ENCODE results near the gene KCNE4.
A peak's percentile ranks its signal among the peaks of the same experiment; 100 is the strongest.

The KCNE4 gene

DNA sequence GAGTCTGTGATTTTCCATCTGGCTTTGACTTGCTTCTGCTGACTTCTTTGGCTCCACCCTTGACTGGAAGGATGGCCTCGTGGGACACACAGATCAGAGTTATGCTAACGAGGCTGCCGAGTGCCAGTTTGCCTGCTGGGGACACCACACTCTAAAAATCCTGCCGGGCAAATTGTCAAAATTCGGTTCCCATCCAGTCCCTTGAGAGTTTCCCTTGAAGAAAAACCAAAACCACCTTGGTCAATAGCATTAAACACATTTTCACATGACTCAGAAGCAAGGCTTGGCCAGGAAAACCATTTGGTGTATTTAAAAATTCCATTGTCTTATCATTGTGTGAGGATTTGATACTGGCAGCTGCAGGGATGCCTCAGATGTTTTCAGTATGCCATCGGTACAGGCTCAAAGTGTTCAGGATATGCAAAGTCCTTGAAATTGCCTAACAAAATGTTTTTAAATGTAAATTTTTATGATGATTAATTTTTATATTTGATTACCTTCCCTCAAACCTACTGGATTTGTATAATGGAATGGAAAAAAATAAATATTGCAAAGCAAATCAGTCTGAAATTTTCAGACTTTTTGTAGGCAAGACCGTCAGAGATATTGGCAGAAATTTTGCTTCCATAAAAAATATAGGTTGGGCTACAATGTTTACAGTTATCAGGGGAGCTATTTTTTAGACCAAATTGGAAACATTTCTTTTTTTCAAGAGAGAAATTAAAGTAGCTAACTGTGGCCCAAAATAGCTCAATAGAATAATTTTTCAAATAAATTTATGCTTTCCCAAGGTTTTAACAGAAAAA, 41.6 kb downstream of the KCNE4 start:
- no peak overlapping the region for H3K9ac ChIP-seq (ENCODE audit: low read length in 5 of 5)
- peak overlapping the region; percentile 19 for H3K27ac ChIP-seq (ENCODE audit: low read depth, low read length)
- H3K27me3 ChIP-seq (ENCODE audit: control insufficient read depth in 5 of 5, insufficient read depth in 4 of 5, low read length in 5 of 5) = peaks cover 0 to 3% (median 0%) of the 10 kb centered on the region in 5 donors
- peak overlapping the region in 2 of 5 donors; percentile 37 for H3K4me3 ChIP-seq (ENCODE audit: low read depth in 1 of 5, low read length in 5 of 5)
- no peaks in the 10 kb centered on the region for H3K36me3 ChIP-seq (ENCODE audit: control insufficient read depth in 5 of 5, insufficient read depth in 5 of 5, low read length in 5 of 5)
- peaks cover 0 to 12% (median 10%) of the 10 kb centered on the region in 5 donors for H3K4me1 ChIP-seq (ENCODE audit: control insufficient read depth in 5 of 5, insufficient read depth in 5 of 5, low read length in 5 of 5)
- H3K9me3 ChIP-seq (ENCODE audit: control insufficient read depth in 5 of 5, low read length in 5 of 5) = no peaks in the 10 kb centered on the region

GRCh38 chr2:223095207-223095606, 43.2 kb downstream of the KCNE4 start:
- H3K4me1 ChIP-seq (ENCODE audit: control insufficient read depth in 5 of 5, insufficient read depth in 5 of 5, low read length in 5 of 5) = peaks cover 2 to 21% (median 18%) of the 10 kb centered on the region in 5 donors
- no peak overlapping the region for H3K27ac ChIP-seq (ENCODE audit: low read depth, low read length)
- no peak overlapping the region for H3K4me3 ChIP-seq (ENCODE audit: low read depth in 1 of 5, low read length in 5 of 5)
- peaks cover 0 to 3% (median 0%) of the 10 kb centered on the region in 5 donors for H3K27me3 ChIP-seq (ENCODE audit: control insufficient read depth in 5 of 5, insufficient read depth in 4 of 5, low read length in 5 of 5)
- H3K36me3 ChIP-seq (ENCODE audit: control insufficient read depth in 5 of 5, insufficient read depth in 5 of 5, low read length in 5 of 5) = no peaks in the 10 kb centered on the region
- no peak overlapping the region for H3K9ac ChIP-seq (ENCODE audit: low read length in 5 of 5)
- no peaks in the 10 kb centered on the region for H3K9me3 ChIP-seq (ENCODE audit: control insufficient read depth in 5 of 5, low read length in 5 of 5)

GRCh38 chr2:223096235-223096970, 44.4 kb downstream of the KCNE4 start:
- peaks cover 2 to 28% (median 25%) of the 10 kb centered on the region in 5 donors for H3K4me1 ChIP-seq (ENCODE audit: control insufficient read depth in 5 of 5, insufficient read depth in 5 of 5, low read length in 5 of 5)
- no peak overlapping the region for H3K27ac ChIP-seq (ENCODE audit: low read depth, low read length)
- H3K4me3 ChIP-seq (ENCODE audit: low read depth in 1 of 5, low read length in 5 of 5) = no peak overlapping the region
- H3K36me3 ChIP-seq (ENCODE audit: control insufficient read depth in 5 of 5, insufficient read depth in 5 of 5, low read length in 5 of 5) = no peaks in the 10 kb centered on the region
- H3K9me3 ChIP-seq (ENCODE audit: control insufficient read depth in 5 of 5, low read length in 5 of 5) = no peaks in the 10 kb centered on the region
- H3K9ac ChIP-seq (ENCODE audit: low read length in 5 of 5) = no peak overlapping the region
- peaks cover 0 to 3% (median 0%) of the 10 kb centered on the region in 5 donors for H3K27me3 ChIP-seq (ENCODE audit: control insufficient read depth in 5 of 5, insufficient read depth in 4 of 5, low read length in 5 of 5)

GRCh38 chr2:223097888-223098383, 45.9 kb downstream of the KCNE4 start:
- H3K27me3 ChIP-seq (ENCODE audit: control insufficient read depth in 5 of 5, insufficient read depth in 4 of 5, low read length in 5 of 5) = peaks cover 0 to 3% (median 0%) of the 10 kb centered on the region in 5 donors
- H3K9ac ChIP-seq (ENCODE audit: low read length in 5 of 5) = no peak overlapping the region
- H3K9me3 ChIP-seq (ENCODE audit: control insufficient read depth in 5 of 5, low read length in 5 of 5) = no peaks in the 10 kb centered on the region
- H3K27ac ChIP-seq (ENCODE audit: low read depth, low read length) = no peak overlapping the region
- peaks cover 2 to 25% (median 21%) of the 10 kb centered on the region in 5 donors for H3K4me1 ChIP-seq (ENCODE audit: control insufficient read depth in 5 of 5, insufficient read depth in 5 of 5, low read length in 5 of 5)
- H3K36me3 ChIP-seq (ENCODE audit: control insufficient read depth in 5 of 5, insufficient read depth in 5 of 5, low read length in 5 of 5) = no peaks in the 10 kb centered on the region
- no peak overlapping the region for H3K4me3 ChIP-seq (ENCODE audit: low read depth in 1 of 5, low read length in 5 of 5)

DNA sequence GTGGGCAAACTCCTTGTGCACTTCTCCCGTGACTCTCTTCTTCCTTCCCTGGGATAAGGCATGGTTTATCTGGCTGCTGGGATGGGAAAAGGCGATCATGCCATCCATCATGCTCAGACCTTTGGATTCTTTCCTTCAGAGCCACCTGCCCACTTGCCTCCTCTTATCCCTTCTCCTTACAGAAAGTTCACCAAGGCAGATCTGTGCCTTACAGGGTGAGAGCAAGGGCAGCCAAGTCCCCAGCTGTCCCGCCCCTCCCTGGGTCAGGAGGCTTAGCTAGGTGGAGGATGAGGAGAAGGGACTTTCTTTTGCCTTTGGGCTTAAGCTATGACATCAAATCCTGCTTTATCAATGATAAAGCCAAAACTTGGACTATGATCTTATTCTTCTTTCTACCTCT, 47.6 kb downstream of the KCNE4 start:
- H3K4me1 ChIP-seq (ENCODE audit: control insufficient read depth in 5 of 5, insufficient read depth in 5 of 5, low read length in 5 of 5) = peaks cover 2 to 16% (median 13%) of the 10 kb centered on the region in 5 donors

GRCh38 chr2:223100061-223100511, 48.1 kb downstream of the KCNE4 start:
- H3K27ac ChIP-seq (ENCODE audit: low read depth, low read length) = no peak overlapping the region

More for the DNA sequence above, 47.6 kb downstream of the KCNE4 start:
- Histone ChIP-seq H3K9ac (ENCODE audit: low read length in 5 of 5) (no peak overlapping the region), H3K27me3 (ENCODE audit: control insufficient read depth in 5 of 5, insufficient read depth in 4 of 5, low read length in 5 of 5) (peaks cover 0 to 1% (median 0%) of the 10 kb centered on the region in 5 donors), H3K36me3 (ENCODE audit: control insufficient read depth in 5 of 5, insufficient read depth in 5 of 5, low read length in 5 of 5) (no peaks in the 10 kb centered on the region), H3K9me3 (ENCODE audit: control insufficient read depth in 5 of 5, low read length in 5 of 5) (no peaks in the 10 kb centered on the region), H3K27ac (ENCODE audit: low read depth, low read length) (no peak overlapping the region), H3K4me3 (ENCODE audit: low read depth in 1 of 5, low read length in 5 of 5) (no peak overlapping the region)

DNA sequence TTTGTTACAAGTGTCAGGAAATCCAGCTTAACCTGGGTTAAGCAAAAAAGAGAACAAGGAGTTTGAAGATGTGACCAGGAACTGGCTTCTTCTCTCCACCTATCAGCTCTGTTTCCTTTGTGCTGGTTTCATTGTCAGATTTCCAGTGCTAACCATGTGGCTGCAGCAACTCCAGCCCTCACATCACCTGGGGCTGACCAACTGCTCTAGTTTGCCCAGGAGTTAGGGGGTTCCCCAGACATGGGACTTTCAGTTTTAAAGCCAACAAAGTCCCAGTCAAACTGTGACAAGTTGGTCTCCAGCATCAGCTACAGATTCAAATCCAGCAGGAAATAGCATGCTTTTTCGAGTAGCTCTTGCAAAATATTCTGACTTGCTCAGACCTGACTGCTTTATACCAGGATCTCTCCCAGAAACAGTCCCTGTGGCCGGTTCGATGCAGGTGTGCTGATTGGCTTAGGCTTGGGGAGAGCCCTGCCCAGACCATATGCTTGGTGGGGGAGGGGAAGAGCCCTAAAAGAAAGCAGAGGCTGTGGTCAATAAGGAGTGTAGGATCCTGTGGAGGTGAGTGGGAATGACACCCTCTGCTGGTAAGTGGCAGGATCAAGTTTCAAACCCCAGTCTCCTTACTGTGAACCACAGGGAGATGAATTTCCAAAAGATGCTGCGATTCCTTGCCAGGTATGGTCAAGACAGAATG, 49.5 kb downstream of the KCNE4 start:
- Histone ChIP-seq H3K4me3 (ENCODE audit: low read depth in 1 of 5, low read length in 5 of 5) (no peak overlapping the region), H3K9ac (ENCODE audit: low read length in 5 of 5) (no peak overlapping the region), H3K27me3 (ENCODE audit: control insufficient read depth in 5 of 5, insufficient read depth in 4 of 5, low read length in 5 of 5) (no peaks in the 10 kb centered on the region), H3K4me1 (ENCODE audit: control insufficient read depth in 5 of 5, insufficient read depth in 5 of 5, low read length in 5 of 5) (peaks cover 2 to 16% (median 13%) of the 10 kb centered on the region in 5 donors), H3K27ac (ENCODE audit: low read depth, low read length) (no peak overlapping the region), H3K9me3 (ENCODE audit: control insufficient read depth in 5 of 5, low read length in 5 of 5) (no peaks in the 10 kb centered on the region), H3K36me3 (ENCODE audit: control insufficient read depth in 5 of 5, insufficient read depth in 5 of 5, low read length in 5 of 5) (no peaks in the 10 kb centered on the region)

More at GRCh38 chr2:223100061-223100511, 48.1 kb downstream of the KCNE4 start:
- Histone ChIP-seq H3K4me3 (ENCODE audit: low read depth in 1 of 5, low read length in 5 of 5) (no peak overlapping the region), H3K9ac (ENCODE audit: low read length in 5 of 5) (peak overlapping the region in 1 of 5 donors; percentile 25), H3K4me1 (ENCODE audit: control insufficient read depth in 5 of 5, insufficient read depth in 5 of 5, low read length in 5 of 5) (peaks cover 2 to 16% (median 13%) of the 10 kb centered on the region in 5 donors), H3K36me3 (ENCODE audit: control insufficient read depth in 5 of 5, insufficient read depth in 5 of 5, low read length in 5 of 5) (no peaks in the 10 kb centered on the region), H3K27me3 (ENCODE audit: control insufficient read depth in 5 of 5, insufficient read depth in 4 of 5, low read length in 5 of 5) (no peaks in the 10 kb centered on the region), H3K9me3 (ENCODE audit: control insufficient read depth in 5 of 5, low read length in 5 of 5) (no peaks in the 10 kb centered on the region)

- Histone ChIP-seq H3K27me3 (ENCODE audit: control insufficient read depth in 5 of 5, insufficient read depth in 4 of 5, low read length in 5 of 5) (no peaks in the 10 kb centered on the region), H3K4me3 (ENCODE audit: low read depth in 1 of 5, low read length in 5 of 5) (no peak overlapping the region), H3K9me3 (ENCODE audit: control insufficient read depth in 5 of 5, low read length in 5 of 5) (no peaks in the 10 kb centered on the region), H3K4me1 (ENCODE audit: control insufficient read depth in 5 of 5, insufficient read depth in 5 of 5, low read length in 5 of 5) (peaks cover 2 to 16% (median 13%) of the 10 kb centered on the region in 5 donors), H3K9ac (ENCODE audit: low read length in 5 of 5) (no peak overlapping the region), H3K27ac (ENCODE audit: low read depth, low read length) (no peak overlapping the region), H3K36me3 (ENCODE audit: control insufficient read depth in 5 of 5, insufficient read depth in 5 of 5, low read length in 5 of 5) (no peaks in the 10 kb centered on the region)
These were observed 50.0 kb downstream of the KCNE4 start for GRCh38 chr2:223102040-223102400.

DNA sequence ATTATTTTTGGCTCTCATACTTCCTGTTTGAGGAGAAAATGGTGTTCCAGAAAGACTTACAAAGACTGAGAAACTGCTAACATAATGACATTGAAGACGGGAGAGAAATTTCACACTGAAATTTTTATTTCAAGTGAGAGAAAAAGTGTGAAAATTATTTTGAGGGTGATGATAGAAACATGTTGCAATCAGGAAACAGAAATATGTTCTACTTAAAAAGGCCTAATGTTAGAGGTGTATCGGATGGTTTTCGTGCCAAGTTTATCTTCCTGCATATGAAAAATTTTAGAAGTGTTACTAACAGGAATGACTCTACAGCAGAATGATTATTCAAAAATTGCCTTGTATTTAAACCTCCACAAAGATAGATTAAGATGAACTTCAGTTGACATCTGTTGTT, 50.5 kb downstream of the KCNE4 start:
- H3K36me3 ChIP-seq (ENCODE audit: control insufficient read depth in 5 of 5, insufficient read depth in 5 of 5, low read length in 5 of 5) = no peaks in the 10 kb centered on the region
- H3K27ac ChIP-seq (ENCODE audit: low read depth, low read length) = no peak overlapping the region
- no peaks in the 10 kb centered on the region for H3K27me3 ChIP-seq (ENCODE audit: control insufficient read depth in 5 of 5, insufficient read depth in 4 of 5, low read length in 5 of 5)
- H3K9me3 ChIP-seq (ENCODE audit: control insufficient read depth in 5 of 5, low read length in 5 of 5) = no peaks in the 10 kb centered on the region
- no peak overlapping the region for H3K9ac ChIP-seq (ENCODE audit: low read length in 5 of 5)
- peaks cover 2 to 16% (median 13%) of the 10 kb centered on the region in 5 donors for H3K4me1 ChIP-seq (ENCODE audit: control insufficient read depth in 5 of 5, insufficient read depth in 5 of 5, low read length in 5 of 5)
- no peak overlapping the region for H3K4me3 ChIP-seq (ENCODE audit: low read depth in 1 of 5, low read length in 5 of 5)

All from subcutaneous abdominal adipose tissue (tissue), 5 donors.